Fibroblast of skin of back (primary cell): ENCODE measurements around the gene KRTAP10-4.
"Not testable (repeated sequence)": the region's sequence is repeated elsewhere in the genome, so short reads cannot be mapped to it uniquely, and the experiment has no call there.

Experiments used
- DNase-seq: peaks from one replicate; pipeline ENCODE4 v3.0.0-alpha.2; 2013

Gene KRTAP10-4

DNA sequence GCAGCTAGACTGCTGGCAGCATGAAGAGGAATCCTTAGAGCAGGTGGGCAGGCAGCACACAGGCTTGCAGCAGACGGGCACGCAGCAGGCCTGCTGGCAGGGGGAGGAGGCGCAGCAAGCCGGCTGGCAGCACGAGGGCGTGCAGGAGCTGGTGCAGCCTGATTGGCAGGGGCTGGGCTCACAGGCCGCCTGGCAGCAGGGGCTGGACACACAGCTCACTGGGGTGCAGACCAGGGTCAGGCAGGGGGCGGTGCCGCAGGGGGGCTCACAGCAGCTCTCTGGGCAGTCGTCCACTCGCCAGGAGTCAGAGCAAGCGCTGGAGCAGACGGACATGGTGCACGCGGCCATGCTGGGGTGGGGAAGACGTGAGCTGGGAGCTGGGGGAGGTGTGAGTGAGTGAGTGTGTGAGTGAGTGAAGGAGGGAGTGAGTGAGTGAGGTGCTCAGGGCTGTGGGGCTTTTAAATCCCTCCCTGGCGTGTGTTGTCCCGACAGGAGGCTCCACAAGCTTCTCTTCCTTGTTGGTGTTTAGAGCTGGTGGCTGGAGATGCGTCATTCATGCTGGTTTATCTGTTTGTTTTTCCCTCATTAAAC is 6.8 kb downstream of the KRTAP10-4 start, which contains the start of gene KRTAP10-5:
KRTAP10-5 (minus strand) TSS at position 374 of the 591 bp plus-strand sequence; CDS start at position 348, 26 bp downstream.
- DNase-seq: not testable (repeated sequence)

DNA sequence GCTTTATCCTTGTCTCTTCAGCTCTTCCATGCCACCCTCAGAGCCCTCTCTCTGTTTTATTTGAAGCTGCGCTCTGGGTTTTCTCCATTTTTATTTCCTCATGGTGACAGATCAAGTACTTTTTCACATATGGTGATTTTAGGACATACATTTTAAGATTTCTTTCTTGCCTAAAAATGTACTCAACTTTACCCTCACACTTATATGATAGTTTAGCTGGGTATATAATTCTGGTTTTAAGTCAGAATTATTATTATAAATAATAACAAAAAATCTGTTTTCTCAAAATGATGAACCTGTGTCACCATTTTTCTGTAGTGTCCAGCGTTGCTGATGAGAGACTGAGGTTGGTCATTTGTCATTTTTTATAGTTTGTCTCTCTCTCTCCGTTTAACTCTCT is 7.6 kb downstream of the KRTAP10-4 start:
- no peak for DNase-seq

DNA sequence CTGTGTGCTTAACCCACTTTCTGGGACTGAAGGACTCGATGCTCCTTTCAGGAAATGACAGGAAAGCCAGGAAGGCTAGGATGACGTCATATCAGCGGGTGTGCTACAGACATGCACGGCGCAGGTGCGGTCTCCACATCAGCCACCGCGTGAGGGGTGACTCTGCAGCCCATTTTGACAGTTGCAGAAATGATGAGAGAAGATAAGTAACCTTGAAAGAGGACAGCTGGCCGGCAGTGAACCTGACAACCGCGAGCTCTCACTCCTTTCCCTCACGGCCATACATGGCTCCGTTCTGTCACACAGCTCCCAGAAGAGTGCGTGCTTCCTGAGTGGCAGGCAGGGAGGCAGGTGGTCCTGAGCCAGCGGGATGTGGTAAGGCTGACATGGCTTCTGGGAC is 8.5 kb downstream of the KRTAP10-4 start:
- no peak for DNase-seq

DNA sequence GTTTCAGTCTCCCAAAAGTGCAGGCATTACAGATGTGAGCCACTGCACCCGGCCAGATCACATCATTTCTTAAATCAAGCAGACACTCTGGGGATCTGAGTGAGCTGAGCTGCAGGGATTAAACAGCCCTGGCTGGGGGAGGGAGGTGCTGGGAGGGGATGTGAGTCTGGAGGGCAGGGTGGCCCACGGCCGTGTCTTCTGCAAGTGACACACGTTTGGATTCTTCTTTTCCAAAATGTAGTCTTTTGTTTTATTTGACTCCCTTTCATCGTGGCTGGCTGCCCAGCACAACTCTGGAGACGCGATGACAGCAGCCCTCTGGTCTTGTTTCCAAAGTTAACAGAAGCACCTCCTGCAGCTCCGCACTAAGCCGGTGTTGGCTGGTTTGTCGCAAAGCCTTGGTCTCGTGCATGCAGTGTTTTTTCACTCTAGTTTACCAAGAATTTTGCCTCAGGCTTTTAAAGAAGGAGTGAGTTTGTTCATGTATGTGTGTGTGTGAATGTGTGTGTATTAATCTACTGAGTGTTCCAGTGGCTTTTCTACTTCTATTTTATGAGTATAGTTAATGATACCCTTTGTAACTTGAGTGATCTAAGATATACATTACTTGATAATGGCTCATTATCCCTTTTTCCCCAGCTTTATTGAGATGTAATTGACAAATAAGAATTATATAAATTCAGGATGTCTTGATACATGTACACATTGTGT is 9.7 kb downstream of the KRTAP10-4 start:
- no peak for DNase-seq

DNA sequence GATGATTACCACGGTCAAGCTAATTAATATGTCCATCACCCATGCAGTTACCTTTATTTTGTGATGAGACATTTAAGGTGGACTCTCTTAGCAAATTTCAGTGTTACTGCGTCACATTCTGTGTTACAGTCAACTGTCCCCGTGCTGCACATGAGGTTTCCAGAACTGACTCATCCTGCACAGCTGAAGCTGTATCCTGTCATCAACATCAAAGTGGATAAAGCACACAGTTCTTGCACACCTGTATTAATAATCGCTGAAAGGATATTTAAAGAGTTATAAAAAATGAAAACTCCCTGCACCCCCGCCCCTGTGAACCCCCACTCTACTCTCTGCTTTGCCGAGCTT is 10.2 kb downstream of the KRTAP10-4 start:
- no peak for DNase-seq

DNA sequence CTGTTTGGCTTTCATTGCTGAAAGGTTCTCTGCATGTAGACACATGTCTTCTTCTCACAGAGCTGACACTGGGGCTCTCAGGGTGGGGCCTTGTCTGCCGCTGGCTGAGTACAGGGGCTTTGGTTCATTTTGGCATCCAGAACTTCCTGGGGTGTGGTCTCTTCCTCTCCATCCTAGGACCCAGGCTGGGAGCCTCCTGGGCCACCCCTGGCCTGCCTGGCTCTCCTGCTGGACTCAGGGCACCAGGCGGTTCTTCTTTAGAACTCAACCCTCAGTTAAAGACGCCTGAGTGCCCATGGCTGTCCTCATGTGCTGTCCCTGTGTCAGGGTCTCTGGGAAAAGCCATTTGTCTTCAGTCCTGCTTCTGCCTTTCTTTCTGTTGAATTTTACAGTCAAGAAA is 12.4 kb downstream of the KRTAP10-4 start:
- no peak for DNase-seq

DNA sequence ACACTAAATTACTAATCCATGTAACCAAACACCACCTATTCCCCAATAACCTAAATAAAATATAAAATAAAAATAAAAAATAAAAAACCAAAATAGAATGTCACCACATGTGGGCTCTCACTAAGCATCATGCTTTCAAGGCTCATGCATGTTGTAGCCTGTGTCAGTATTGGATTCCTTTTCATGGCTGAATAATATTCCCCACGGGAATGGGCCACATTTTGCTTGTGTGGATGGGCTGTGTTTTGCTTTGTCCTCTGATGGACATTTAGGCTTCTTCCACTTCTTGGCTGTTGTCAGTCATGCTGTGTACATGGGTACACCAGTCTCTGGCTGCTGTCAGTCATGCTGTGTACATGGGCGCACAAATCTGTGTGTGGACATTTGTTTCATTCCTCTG is 15.6 kb downstream of the KRTAP10-4 start:
- DNase-seq: no peak

DNA sequence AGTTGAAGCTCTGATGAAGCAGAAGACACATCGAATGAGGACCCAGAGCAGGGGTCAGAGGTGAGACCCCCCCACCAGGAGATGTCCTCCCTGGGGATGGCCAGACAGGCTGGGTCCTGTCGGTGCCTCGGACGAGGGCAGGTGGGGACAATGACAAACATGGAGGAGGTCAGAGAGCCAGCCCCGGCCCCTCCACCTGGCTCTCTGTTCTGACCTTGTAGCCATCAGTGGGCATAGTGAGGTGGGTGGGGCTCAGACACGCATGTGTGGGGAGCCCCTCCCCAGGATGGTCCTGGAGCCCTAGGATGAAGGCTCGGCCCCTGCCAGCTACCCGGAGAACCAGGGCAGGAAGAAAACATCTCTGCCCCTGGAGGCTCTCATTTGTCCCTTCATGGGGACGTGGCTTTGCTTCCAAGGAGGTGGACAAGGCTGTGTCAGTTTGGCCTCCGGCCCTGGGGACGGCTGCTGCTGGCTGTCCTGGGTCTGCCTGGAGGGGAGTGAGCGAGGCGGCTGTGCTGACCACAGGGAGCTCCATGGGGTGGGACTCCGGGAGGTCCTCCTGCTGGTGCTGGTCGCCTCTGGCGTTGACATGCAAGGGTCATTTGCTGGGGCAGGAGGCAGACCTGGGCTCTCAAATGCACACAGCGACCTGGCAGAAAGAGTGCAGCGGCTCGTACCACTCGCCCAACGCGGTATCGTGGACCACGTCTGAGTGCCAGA is 16.2 kb downstream of the KRTAP10-4 start:
- DNase-seq: no peak

DNA sequence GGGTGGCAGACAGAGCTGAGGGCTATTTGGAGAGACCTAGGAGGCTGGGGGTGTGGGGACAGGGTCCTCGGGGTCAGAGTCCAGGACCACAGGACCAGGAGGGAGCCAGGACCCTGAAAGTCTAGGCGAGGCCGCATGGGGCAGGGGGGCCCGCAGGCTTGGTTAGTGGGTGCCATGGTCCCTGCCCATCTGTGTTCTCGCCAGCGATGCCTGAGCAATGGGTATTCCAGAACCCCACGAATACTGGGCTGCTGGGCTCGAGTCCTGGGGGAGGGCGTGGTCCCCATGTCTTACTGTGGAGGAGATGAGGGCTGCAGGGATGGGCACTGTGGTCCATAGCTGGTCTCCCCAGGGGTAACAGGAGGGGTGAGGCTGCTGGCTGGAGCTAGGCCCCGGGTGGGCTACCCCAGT is 16.8 kb downstream of the KRTAP10-4 start:
- DNase-seq: no peak

DNA sequence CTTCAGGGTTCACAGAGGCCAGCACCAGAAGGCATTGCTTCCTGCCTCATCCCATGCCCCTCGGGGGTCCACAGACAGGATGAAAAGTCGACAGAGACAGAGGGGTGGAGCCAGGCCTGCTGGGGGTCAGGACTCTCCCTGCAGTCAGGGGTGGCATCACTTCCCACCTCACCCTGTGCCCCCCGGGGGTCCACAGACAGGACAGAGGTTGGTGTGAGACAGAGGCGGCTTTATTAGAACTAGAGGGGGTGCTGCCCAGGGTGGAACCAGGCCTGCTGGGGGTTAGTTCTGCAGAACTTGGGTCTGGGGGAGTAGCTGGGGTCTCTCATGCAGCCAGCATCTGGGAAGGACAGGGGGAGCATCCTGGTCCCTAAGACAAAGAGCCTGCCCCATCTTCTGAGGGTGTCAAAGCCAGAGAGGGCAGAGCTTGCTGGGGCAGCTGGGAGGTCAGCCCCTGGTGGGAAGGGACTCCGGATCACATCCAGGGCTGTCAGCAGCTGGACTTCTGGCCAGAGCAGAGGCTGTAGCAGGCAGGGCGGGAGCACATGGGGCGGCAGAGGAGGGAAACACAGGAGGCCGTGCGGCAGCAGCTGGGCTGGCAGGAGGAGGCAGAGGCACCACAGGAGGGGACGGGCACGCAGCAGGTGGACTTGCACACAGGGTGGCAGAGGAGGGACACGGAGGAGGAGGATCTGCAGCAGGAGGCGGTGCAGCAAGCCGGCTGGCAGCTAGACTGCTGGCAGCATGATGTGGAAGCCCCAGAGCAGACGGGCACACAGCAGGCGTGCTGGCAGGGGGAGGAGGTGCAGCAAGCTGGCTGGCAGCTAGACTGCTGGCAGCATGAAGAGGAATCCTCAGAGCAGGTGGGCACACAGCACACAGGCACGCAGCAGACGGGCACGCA is 17.6 kb downstream of the KRTAP10-4 start:
- DNase-seq: not testable (repeated sequence)

DNA sequence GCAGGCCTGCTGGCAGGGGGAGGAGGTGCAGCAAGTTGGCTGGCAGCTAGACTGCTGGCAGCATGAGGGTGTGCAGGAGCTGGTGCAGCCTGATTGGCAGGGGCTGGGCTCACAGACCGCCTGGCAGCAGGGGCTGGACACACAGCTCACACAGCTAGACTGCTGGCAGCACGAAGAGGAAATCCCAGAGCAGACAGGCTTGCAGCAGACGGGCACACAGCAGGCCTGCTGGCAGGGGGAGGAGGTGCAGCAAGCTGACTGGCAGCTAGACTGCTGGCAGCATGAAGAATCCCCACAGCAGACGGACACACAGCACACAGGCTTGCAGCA is 18.2 kb downstream of the KRTAP10-4 start:
- not testable (repeated sequence) for DNase-seq

DNA sequence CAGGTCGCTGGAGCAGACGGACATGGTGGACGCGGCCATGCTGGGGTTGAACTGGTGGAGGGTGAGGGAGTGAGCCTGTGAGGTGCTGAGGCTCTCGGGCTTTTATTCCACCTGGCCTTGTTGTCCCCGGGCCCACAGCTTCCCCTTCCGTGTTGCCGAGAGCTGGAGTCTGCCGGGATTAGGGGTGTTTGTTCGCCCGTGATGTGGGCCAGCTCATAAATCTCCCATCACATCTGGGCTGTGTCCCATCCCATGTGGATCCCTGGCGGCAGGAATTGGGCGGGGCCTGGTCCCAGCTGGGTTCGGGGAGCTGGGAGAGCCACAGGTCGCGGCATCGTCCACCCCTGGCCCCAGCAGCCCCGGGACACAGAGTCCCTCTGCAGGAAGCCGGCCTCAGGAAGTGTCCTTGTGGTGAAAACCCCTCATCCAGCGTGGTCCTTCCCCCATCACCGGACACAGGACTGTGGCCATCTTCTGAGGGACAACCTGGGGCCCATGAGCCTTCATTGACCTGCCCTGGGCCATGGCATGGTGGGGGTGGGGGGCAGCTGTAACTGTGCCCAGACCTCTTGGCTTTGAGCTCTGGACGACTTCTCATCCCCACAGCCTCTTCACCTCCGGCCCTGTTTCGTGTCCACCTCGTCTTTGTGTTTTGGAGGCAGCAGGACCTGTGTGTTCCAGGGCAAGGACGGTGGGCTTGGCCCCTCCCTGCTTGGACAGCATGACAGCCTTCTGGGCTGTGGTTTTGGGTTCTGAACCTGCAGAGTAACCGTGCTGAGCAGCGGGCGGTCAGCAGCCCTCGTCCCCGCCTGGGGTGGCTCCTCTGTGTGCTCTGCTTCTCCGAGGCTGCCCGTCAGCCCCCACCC is 19.1 kb downstream of the KRTAP10-4 start, which contains the start of gene KRTAP10-6:
KRTAP10-6 (minus strand) TSS at position 60 of the 866 bp plus-strand sequence; CDS start at position 39, 21 bp downstream.
- no peak for DNase-seq

DNA sequence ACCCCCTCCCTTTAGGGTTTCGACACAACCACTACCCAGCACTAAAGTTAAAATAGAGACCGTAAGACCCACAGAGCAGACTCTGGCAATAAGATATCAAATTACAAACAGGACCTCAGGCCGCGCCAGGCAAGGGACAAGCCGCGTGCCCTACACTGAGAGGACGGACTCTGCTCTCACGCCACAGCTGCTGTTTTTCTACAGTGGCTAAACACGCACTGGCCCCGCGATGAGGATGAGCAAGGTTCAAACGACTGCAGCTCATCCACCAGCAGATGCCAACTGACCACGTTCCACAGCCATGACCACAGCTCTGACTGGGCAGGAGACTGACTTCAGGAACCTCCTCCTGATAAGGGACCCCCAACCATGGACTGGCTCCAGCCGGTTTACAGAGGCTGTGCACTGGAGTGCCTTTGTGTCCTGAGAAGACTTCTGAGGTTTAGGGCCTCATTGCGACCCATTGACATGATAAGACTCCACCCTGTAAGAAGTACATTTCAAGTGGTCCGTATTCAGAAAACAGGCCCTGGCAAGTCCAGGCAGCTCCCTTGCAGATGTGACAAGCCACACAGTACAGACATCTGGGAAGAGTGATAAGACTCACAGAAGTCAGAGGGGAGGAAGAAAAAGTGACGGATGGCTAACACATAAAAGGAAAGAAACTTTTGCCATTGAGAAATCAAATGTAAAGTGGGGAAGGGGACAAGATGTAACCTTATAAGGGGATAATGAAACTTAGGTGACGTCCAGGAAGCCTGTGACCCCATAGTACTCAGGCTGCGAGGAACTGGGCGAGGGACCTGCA is 20.3 kb downstream of the KRTAP10-4 start:
- DNase-seq: no peak

DNA sequence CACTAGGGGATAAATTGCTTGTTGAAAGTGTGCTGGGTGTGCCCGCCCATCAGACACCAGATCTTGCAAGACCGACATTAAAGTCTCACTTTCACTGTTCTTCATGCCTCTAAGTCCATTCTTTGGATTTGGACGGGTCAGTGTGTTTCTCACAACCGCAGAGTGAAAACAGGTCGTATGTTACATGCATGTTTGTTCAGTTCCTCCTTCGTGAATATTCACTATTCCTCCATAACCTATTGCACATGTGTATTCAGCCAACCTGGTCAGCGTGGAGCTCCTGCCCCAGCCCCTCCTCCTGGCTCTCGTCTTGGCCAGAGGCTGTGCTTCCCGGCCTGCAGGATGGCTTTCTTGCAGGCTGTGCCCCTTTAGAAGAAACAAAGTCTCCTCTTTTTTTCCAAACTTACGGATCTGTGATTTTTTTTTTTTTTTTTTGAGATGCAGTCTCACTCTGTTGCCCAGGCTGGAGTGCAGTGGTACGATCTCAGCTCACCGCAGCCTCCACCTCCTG is 20.9 kb downstream of the KRTAP10-4 start:
- no peak for DNase-seq

DNA sequence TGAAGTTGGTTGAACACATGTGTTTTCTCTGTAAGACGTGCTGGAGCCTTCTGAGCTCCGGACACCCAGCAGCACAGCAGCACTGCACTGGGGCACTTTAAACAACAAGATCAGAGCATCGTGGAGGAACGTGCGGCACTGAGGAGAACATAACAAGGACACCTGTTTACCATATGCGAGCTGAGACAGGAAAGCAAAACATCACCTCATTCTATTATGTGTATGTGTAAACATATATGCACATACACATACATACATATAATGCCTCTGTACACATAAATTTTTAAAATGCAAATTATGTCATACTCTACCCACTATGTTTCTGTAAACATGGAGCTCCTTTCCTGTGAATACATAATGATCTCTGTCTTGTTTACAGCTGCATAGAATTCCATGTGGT is 22.0 kb downstream of the KRTAP10-4 start:
- DNase-seq: no peak

DNA sequence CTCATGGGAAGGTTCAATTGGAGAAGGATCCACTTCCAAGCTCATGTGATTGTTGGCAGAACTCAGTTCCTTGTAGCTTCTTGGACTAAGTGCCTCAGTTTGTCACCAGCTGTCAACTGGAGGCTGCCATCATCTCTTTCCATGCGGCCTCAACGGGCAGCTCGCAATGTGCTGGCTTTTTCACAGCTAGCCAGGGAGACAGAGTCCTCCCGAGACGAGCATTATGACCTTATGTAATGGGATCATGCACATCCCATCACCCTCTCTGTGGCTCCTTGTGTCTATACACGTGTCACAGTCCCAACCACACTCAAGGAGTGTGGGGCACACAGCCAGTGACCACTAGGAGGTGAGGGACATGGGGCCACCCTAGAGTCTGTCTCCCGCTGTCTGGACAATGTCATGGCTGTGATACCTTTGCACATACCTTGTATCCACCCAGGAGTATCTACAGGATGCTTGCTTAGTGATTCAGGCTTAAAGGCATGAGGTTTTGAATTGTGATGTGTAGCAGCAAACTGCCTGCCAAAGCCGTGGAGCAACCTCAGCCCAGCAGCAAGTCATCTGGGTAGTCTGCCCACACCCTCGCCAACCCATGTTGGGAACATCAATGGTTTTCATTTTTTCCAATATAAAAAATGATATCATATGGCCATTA is 22.7 kb downstream of the KRTAP10-4 start:
- no peak for DNase-seq

DNA sequence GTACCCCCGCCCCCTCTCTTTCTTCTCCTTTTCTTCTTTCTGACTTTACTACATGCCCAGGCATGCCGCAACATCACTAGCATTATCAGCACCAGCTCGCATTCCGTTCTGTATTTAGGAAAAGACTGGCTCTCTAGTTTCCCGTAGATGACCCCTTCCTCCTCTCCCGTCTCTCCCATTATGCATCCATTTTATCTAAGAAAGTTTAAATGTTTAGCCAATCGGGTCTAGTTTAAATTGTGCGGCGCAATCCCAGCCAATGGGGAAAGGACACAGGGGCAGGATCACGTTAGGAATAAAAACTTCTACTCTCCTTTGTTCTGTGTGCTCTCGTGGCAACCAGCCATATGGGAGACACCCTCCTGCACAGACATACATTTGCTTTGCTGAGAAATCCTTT is 24.5 kb downstream of the KRTAP10-4 start:
- no peak for DNase-seq

DNA sequence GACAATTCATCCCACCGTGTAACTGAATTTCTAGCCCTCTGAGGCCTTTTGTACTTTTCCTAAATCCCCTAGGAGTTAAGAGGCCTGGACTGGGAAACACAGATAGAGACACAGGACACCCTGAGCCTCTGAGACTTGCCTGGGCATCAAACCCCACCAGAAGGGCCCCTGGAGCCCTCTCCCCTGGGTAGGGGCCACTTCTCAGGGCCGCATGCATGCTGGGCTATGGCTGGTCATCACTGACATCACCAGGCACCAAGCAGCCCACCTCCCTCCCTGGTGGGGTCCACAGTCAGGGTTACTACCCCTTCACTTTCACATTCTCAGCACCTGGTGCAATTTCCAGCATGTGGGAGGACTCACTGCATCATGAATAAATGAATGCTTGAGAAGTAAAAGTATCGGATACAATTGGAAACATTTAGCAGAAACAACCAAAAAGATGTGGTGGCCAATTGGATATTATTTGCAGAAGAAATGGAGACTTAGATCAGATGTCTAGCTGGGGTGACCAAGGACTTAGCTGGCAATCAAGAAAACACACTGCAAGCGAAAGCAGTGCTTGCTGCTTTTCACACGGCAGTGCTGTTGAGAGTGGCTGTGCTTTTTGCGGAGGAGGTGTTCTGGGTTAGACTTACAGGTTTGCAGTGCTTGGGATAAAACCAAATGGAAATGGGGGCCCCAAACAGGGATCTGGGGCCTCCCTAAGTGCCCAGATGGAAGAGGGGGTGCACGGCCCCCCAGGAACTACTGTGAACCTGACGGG is 25.9 kb downstream of the KRTAP10-4 start:
- no peak for DNase-seq
